ENCODE measurements around the gene FNBP1L.

The FNBP1L gene

DNA sequence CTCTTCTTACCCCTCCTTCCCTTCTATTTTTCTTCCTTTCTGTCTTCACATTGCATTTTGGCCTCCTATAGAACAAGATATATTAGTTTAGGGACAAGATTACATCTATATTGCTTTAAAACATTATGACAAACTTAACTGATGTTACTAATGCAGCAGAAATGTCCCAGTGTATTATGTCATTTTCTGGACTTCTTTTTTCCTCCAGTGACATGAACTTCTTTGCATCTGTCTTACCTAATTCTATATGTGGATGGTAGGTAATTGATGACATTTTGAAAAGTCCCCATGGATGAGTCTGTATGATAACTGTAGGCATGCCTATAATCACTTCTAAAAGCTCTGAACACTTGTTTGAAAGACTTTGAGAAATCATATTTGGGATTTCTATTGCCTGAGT lies 89.5 kb downstream of the FNBP1L start:
- H3K4me3 ChIP-seq (ENCODE audit: low read depth, low read length) = no peak overlapping the region
- no peak for DNase-seq (ENCODE audit: low read depth)
- in situ Hi-C loops (cut with HindIII; ENCODE audit: low sequenced_read_pairs) = no loop called here
- no peak for TF ChIP-seq CTCF (IDR thresholded peaks at IDR 0.05; ENCODE audit: low read depth, low read length, missing control alignments)

- no peak overlapping the region for H3K4me3 ChIP-seq (ENCODE audit: low read depth, low read length)
- in situ Hi-C loops (cut with HindIII; ENCODE audit: low sequenced_read_pairs) = no loop called here
- no peak for TF ChIP-seq CTCF (IDR thresholded peaks at IDR 0.05; ENCODE audit: low read depth, low read length, missing control alignments)
- DNase-seq (ENCODE audit: low read depth) = no peak
Observed at GRCh38 chr1:93537924-93538323, 90.0 kb downstream of the FNBP1L start.

DNA sequence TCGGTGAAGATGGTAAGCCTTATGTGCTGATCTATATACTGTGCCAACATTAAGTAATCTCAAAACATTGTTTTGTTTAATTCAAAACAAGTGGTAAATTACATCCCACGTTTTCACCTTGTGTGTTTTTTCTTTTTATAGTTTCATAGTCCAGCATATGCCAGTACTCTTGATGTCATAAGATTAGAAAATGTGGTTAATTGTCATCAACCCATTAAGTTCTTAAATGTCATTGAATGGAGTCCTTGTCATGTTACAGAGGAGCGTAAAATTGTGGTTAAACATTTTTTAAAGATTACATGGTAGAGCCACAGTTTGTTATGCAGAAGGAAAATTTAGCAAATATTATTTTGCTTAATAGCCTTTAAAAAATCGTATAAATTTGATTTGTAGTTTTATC lies 93.1 kb downstream of the FNBP1L start:
- no peak for DNase-seq (ENCODE audit: low read depth)
- in situ Hi-C loops (cut with HindIII; ENCODE audit: low sequenced_read_pairs) = no loop called here
- no peak for TF ChIP-seq CTCF (IDR thresholded peaks at IDR 0.05; ENCODE audit: low read depth, low read length, missing control alignments)
- H3K4me3 ChIP-seq (ENCODE audit: low read depth, low read length) = no peak overlapping the region

GRCh38 chr1:93542398-93542797 lies 94.5 kb downstream of the FNBP1L start:
- DNase-seq (ENCODE audit: low read depth) = no peak
- H3K4me3 ChIP-seq (ENCODE audit: low read depth, low read length) = no peak overlapping the region
- no peak for TF ChIP-seq CTCF (IDR thresholded peaks at IDR 0.05; ENCODE audit: low read depth, low read length, missing control alignments)
- in situ Hi-C loops (cut with HindIII; ENCODE audit: low sequenced_read_pairs) = no loop called here

GRCh38 chr1:93546162-93546863 lies 98.4 kb downstream of the FNBP1L start:
- no peak for TF ChIP-seq CTCF (IDR thresholded peaks at IDR 0.05; ENCODE audit: low read depth, low read length, missing control alignments)
- in situ Hi-C loops (cut with HindIII; ENCODE audit: low sequenced_read_pairs) = no loop called here
- no peak overlapping the region for H3K4me3 ChIP-seq (ENCODE audit: low read depth, low read length)
- DNase-seq (ENCODE audit: low read depth) = no peak

- no peak for DNase-seq (ENCODE audit: low read depth)
- in situ Hi-C loops (cut with HindIII; ENCODE audit: low sequenced_read_pairs) = no loop called here
- no peak overlapping the region for H3K4me3 ChIP-seq (ENCODE audit: low read depth, low read length)
- TF ChIP-seq CTCF (IDR thresholded peaks at IDR 0.05; ENCODE audit: low read depth, low read length, missing control alignments) = no peak
Observed at GRCh38 chr1:93549131-93549530, 101.2 kb downstream of the FNBP1L start.
